OCI-LY3 (cell line): ENCODE measurements around the gene HSPA9.

Source experiments
- EZH2phosphoT487 ChIP-seq: fragments of 200-600 bp; shearing (Covaris generic); IDR thresholded peaks from 2 replicates; pipeline ENCODE4 v1.6.1; 2018; ENCODE audit warnings: antibody characterized with exemption, mixed run types, low read depth
- TF ChIP-seq, protein P1 (sequence below): fragments of 200-600, 300-600 bp; sonication (generic); IDR thresholded peaks from 2 replicates; pipeline ENCODE4 v1.5.1; 2014; ENCODE audit warnings: antibody characterized with exemption, low read length, low read depth

DNA sequence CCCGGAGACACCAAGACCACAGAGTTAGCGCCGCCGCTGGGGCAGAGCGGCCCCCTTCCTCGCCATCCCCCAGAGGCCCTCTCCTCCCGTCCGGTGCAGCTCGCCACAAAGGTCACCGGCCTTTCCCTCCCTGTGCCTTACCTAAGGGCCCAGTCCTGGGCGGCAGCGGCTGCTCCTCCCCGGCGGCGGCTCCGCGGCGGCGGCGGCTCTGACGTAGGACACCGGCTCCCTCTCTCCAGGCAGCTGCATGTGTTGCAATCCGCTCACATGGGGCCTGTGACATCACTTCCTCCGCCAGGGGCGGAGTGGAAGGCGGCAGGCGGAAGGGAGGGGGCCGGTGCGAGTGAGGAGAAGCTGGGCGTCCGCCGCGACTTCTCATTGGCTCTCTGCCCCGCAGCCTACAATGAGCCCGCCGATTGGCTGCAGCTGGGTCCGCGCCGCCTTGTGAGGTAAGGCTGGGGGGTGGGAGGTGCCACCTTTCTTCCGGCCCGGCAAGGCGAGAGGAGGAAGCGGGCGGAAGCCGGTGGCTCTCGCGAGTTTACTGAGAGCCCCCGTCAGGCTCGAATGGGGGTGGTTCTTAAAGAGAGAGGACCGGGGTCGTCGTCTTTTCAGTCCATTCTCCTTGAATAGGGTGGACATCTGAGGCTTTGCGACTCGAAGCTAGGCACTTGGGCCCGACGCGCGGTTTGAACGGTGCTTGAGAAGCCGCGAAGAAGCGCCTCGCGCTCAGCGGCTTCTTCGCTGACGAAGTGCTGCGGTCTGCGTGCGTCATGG lies 32.1 kb downstream of the HSPA9 start, which contains the start of gene ETF1:
- TF ChIP-seq, protein P1, sequence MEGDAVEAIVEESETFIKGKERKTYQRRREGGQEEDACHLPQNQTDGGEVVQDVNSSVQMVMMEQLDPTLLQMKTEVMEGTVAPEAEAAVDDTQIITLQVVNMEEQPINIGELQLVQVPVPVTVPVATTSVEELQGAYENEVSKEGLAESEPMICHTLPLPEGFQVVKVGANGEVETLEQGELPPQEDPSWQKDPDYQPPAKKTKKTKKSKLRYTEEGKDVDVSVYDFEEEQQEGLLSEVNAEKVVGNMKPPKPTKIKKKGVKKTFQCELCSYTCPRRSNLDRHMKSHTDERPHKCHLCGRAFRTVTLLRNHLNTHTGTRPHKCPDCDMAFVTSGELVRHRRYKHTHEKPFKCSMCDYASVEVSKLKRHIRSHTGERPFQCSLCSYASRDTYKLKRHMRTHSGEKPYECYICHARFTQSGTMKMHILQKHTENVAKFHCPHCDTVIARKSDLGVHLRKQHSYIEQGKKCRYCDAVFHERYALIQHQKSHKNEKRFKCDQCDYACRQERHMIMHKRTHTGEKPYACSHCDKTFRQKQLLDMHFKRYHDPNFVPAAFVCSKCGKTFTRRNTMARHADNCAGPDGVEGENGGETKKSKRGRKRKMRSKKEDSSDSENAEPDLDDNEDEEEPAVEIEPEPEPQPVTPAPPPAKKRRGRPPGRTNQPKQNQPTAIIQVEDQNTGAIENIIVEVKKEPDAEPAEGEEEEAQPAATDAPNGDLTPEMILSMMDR = no peak
- TF ChIP-seq EZH2phosphoT487 = no peak
